ENCODE measurements around the gene SLC37A2.

- TF ChIP-seq EZH2 (IDR thresholded peaks at IDR 0.05): no peak
- no peak for TF ChIP-seq POLR2AphosphoS5 (IDR thresholded peaks at IDR 0.05; ENCODE audit: borderline replicate concordance, low read depth, low read length)
- TF ChIP-seq FOXP2 (optimal IDR thresholded peaks at IDR 0.05; ENCODE audit: control extremely low read depth, extremely low read length, insufficient read depth): no peak
Measured at GRCh38 chr11:125071846-125072217, 8.7 kb downstream of the SLC37A2 start.
